Smooth muscle cell (in vitro differentiated cells): ENCODE results near the gene SLC36A2. TPM values are rescaled to one million over a fixed set of nuclear protein-coding genes. Genes with fewer than 3 reads are reported as not detected.

Experiments used
- DNase-seq: peaks from one replicate; lab custom pipeline; 2025; ENCODE audit not compliant: unreplicated experiment; lab: John Stamatoyannopoulos, UW
- H2AFZ ChIP-seq: fragments of 200-600 bp; sonication (generic); 2 replicates; pipeline ENCODE4 v1.6.0; 2016; ENCODE audit warnings: antibody characterized with exemption, low read depth, mild to moderate bottlenecking
- H3F3A ChIP-seq: fragments of 200-600 bp; sonication (generic); 2 replicates; pipeline ENCODE4 v1.6.0; 2017; ENCODE audit warnings: antibody characterized with exemption, low read depth
- H3K27ac ChIP-seq: fragments of 200-600 bp; sonication (generic); 2 replicates; pipeline ENCODE4 v1.5.1; 2016; ENCODE audit warnings: low read depth, mild to moderate bottlenecking
- H3K27me3 ChIP-seq: fragments of 200-600 bp; sonication (generic); 2 replicates; pipeline ENCODE4 v1.6.1; 2016; ENCODE audit warnings: low read depth, mild to moderate bottlenecking
- H3K36me3 ChIP-seq: fragments of 200-600 bp; sonication (generic); 2 replicates; pipeline ENCODE4 v1.5.1; 2016; ENCODE audit warnings: low read depth
- H3K4me1 ChIP-seq: fragments of 200-600 bp; sonication (generic); 2 replicates; pipeline ENCODE4 v1.5.1; 2016; ENCODE audit warnings: low read depth
- H3K4me2 ChIP-seq: fragments of 200-600 bp; sonication (generic); 2 replicates; pipeline ENCODE4 v1.6.0; 2016; ENCODE audit warnings: mild to moderate bottlenecking
- H3K4me3 ChIP-seq: fragments of 200-600 bp; sonication (generic); 2 replicates; pipeline ENCODE4 v1.5.1; 2016; ENCODE audit warnings: mild to moderate bottlenecking
- H3K79me2 ChIP-seq: fragments of 200-600 bp; sonication (generic); 2 replicates; pipeline ENCODE4 v1.6.0; 2016; ENCODE audit warnings: low read depth, mild to moderate bottlenecking
- H3K9ac ChIP-seq: fragments of 200-600 bp; sonication (generic); 2 replicates; pipeline ENCODE4 v1.6.0; 2016; ENCODE audit warnings: low read depth
- H3K9me3 ChIP-seq: fragments of 200-600 bp; sonication (generic); replicated peaks from 2 replicates; pipeline ENCODE4 v1.5.1; 2016; ENCODE audit warnings: low read depth
- H4K20me1 ChIP-seq: fragments of 200-600 bp; sonication (generic); 2 replicates; pipeline ENCODE4 v1.6.0; 2016; ENCODE audit warnings: low read depth
- WGBS: methylation state at CpG from one replicate; pipeline ENCODE4 v1.1.7; 2016; ENCODE audit warnings: low lambda C conversion rate; 5-methylcytosine and 5-hydroxymethylcytosine counted together
- polyA plus RNA-seq: library from polyadenylated mRNA; unstranded; fragments of >200 nt; fragmentation: Nextera tagmentation; extraction: Ambion mirVana; gene quantifications from 2 replicates; pipeline ENCODE4 v1.2.1, GENCODE V29; 2016
- total RNA-seq: library from RNA; depleted of rRNA; stranded (reverse); fragments of >200 nt; gene quantifications from 2 replicates; pipeline ENCODE4 v1.2.3, GENCODE V29; 2014
- TF ChIP-seq, protein P1 (sequence below): fragments of 200-600 bp; sonication (generic); IDR thresholded peaks from 2 replicates; pipeline ENCODE4 v1.5.1; 2017; ENCODE audit warnings: borderline replicate concordance, mild to moderate bottlenecking, antibody characterized with exemption; ENCODE audit not compliant: insufficient read depth, poor library complexity, severe bottlenecking

SLC36A2 gene
- total and polyA plus RNA-seq, 2 experiments from 2014 or later: not detected

DNA sequence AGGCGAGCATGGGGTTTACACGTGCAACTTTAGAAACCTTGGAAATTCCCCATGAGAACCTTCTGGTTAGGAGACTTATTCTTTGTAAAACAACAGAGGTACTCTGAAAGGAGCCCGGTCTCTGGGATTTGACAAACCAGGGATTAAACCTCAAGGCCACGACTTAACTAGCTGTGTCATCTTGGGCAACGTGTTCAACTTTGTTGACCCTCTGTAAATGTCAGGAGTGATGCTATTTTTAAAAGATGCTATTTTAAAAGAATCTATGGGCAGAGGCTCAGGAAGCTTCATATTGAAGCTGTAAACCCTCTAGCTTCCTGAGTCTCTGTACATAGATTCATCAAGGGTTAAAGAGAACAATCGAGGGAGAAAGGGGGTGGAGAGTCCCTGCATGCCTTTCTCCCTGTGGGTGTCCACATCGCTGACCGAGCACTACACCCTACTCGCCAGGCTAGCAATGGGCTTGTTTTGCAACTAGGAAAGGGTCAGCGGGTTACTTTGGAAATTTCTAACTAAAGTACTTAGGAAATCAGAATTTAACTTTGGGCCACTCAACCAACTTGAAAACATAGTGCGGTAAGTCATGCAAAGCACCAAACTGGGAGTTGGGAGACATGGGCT lies 2.1 kb downstream of the SLC36A2 start:
- Histone ChIP-seq H3K4me3 (no peak overlapping the region), H3K4me1 (peaks cover 21% of the 10 kb centered on the region), H3K9me3 (no peaks in the 10 kb centered on the region), H3K4me2 (no peak overlapping the region), H3F3A (no peaks in the 10 kb centered on the region), H3K27ac (no peak overlapping the region), H2AFZ (no peak overlapping the region), H4K20me1 (no peaks in the 10 kb centered on the region), H3K36me3 (no peaks in the 10 kb centered on the region), H3K79me2 (no peaks in the 10 kb centered on the region), H3K9ac (no peak overlapping the region), H3K27me3 (peaks cover 28% of the 10 kb centered on the region)
- 67% methylated on average over 11 of the region's 11 CpGs for WGBS
- TF ChIP-seq, protein P1, sequence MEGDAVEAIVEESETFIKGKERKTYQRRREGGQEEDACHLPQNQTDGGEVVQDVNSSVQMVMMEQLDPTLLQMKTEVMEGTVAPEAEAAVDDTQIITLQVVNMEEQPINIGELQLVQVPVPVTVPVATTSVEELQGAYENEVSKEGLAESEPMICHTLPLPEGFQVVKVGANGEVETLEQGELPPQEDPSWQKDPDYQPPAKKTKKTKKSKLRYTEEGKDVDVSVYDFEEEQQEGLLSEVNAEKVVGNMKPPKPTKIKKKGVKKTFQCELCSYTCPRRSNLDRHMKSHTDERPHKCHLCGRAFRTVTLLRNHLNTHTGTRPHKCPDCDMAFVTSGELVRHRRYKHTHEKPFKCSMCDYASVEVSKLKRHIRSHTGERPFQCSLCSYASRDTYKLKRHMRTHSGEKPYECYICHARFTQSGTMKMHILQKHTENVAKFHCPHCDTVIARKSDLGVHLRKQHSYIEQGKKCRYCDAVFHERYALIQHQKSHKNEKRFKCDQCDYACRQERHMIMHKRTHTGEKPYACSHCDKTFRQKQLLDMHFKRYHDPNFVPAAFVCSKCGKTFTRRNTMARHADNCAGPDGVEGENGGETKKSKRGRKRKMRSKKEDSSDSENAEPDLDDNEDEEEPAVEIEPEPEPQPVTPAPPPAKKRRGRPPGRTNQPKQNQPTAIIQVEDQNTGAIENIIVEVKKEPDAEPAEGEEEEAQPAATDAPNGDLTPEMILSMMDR: no peak
- DNase-seq: no peak

DNA sequence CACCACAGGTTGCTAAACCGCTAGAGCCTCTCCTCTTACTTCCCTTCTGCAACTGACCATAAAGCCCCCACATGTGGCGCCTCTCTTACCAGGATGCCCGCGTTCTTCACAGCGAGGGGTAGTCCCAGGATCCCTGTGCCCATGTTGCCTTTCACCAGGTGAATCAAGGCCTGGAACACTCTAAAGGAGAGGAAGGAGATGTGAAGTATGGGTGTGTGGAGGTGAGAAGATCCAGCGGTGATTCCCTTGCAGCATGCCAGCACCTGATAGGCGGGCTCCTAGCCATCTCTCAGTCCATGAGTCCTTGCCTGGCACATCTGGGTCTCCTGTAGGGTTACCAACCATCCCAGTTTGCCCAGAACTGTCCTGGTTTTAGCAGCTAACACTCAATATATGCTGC lies 3.3 kb downstream of the SLC36A2 start:
- Histone ChIP-seq H4K20me1 (no peaks in the 10 kb centered on the region), H3K9me3 (no peaks in the 10 kb centered on the region), H3K79me2 (no peaks in the 10 kb centered on the region), H3K27ac (no peak overlapping the region), H2AFZ (no peak overlapping the region), H3F3A (no peaks in the 10 kb centered on the region), H3K4me3 (no peak overlapping the region), H3K27me3 (peaks cover 36% of the 10 kb centered on the region), H3K4me2 (no peak overlapping the region), H3K4me1 (peaks cover 21% of the 10 kb centered on the region), H3K36me3 (no peaks in the 10 kb centered on the region), H3K9ac (no peak overlapping the region)
- TF ChIP-seq, protein P1: no peak
- DNase-seq: no peak
- 95% methylated on average over 7 of the region's 7 CpGs for WGBS

DNA sequence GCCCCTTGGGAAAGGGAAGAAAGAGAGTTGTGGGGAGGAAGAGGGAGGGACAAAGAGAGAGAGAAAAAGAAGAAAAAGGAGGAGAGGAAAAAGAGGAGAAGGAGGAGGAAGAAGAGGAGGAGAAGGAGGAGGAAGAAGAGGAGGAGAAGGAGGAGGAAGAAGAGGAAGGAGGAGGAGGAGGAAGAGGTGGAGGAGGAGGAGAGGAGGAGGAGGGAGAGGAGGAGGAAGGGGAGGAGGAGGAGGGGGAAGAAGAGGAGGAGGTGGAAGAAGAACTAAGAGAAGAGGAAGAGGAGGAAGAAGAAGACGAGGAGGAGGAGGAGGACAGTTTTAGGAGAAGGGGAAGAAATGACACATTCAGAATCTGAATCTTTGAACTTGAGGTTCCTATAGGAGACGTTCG lies 7.4 kb downstream of the SLC36A2 start:
- H3K4me1 ChIP-seq: peaks cover 8% of the 10 kb centered on the region
- peaks cover 35% of the 10 kb centered on the region for H3K27me3 ChIP-seq
- no peaks in the 10 kb centered on the region for H3K36me3 ChIP-seq
- H3K4me2 ChIP-seq: no peak overlapping the region
- H4K20me1 ChIP-seq: no peaks in the 10 kb centered on the region
- DNase-seq: no peak
- no peak overlapping the region for H3K27ac ChIP-seq
- no peaks in the 10 kb centered on the region for H3K9me3 ChIP-seq
- H3F3A ChIP-seq: no peaks in the 10 kb centered on the region
- no peak overlapping the region for H3K4me3 ChIP-seq
- WGBS: 77% methylated on average over 3 of the region's 3 CpGs
- TF ChIP-seq, protein P1: no peak
- H3K79me2 ChIP-seq: no peaks in the 10 kb centered on the region
- H2AFZ ChIP-seq: no peak overlapping the region
- no peak overlapping the region for H3K9ac ChIP-seq

DNA sequence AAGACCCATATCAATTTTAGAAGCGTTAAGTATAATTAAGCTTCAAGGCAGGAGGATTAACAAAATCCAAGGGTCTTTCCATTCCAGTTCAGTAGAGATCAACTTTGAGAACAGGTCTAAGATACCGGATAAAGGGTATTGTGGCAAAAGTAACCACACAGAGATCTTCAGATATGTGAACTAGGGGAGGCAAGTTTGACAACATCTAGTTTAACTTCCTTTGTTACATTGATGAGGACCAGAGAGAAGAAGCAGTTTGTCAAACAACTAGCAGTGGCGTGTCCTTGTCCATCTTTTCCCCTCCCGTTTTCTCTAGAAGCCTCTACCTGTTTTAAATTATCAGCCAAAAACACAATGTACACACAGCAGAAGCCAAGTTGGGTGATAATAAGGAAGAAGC lies 8.6 kb downstream of the SLC36A2 start:
- no peak for DNase-seq
- 81% methylated on average over 4 of the region's 4 CpGs for WGBS
- TF ChIP-seq, protein P1: no peak
- Histone ChIP-seq H3F3A (no peaks in the 10 kb centered on the region), H3K79me2 (no peaks in the 10 kb centered on the region), H3K9me3 (no peaks in the 10 kb centered on the region), H2AFZ (no peak overlapping the region), H3K4me3 (no peak overlapping the region), H3K36me3 (no peaks in the 10 kb centered on the region), H4K20me1 (no peaks in the 10 kb centered on the region), H3K4me1 (peaks cover 6% of the 10 kb centered on the region), H3K27ac (no peak overlapping the region), H3K27me3 (peaks cover 31% of the 10 kb centered on the region), H3K4me2 (no peak overlapping the region), H3K9ac (no peak overlapping the region)
